ENCODE data around the gene HLA-DQA1. TPM values are rescaled to one million over a fixed set of nuclear protein-coding genes. Genes with fewer than 3 reads are reported as not detected.

HLA-DQA1 gene
- total RNA-seq, 1 donor: not detected

- TF ChIP-seq CTCF (IDR thresholded peaks at IDR 0.05; ENCODE audit: insufficient read depth, low read length): no peak
- no peak for DNase-seq (ENCODE audit: low read depth)
- H3K4me3 ChIP-seq (ENCODE audit: low read depth, low read length): no peak overlapping the region
Observed at GRCh38 chr6:32621372-32621771, 15.8 kb upstream of the HLA-DQA1 start.

- peak; percentile 50 for TF ChIP-seq CTCF (IDR thresholded peaks at IDR 0.05; ENCODE audit: insufficient read depth, low read length)
- DNase-seq (ENCODE audit: low read depth): peak; percentile 26
- H3K4me3 ChIP-seq (ENCODE audit: low read depth, low read length): no peak overlapping the region
Observed at GRCh38 chr6:32622545-32623401, 14.4 kb upstream of the HLA-DQA1 start.

- no peak overlapping the region for H3K4me3 ChIP-seq (ENCODE audit: low read depth, low read length)
- no peak for DNase-seq (ENCODE audit: low read depth)
- TF ChIP-seq CTCF (IDR thresholded peaks at IDR 0.05; ENCODE audit: insufficient read depth, low read length): no peak
Observed at GRCh38 chr6:32623693-32624092, 13.5 kb upstream of the HLA-DQA1 start.

- no peak for TF ChIP-seq CTCF (IDR thresholded peaks at IDR 0.05; ENCODE audit: insufficient read depth, low read length)
- H3K4me3 ChIP-seq (ENCODE audit: low read depth, low read length): no peak overlapping the region
- DNase-seq (ENCODE audit: low read depth): no peak
Observed at GRCh38 chr6:32624565-32624964, 12.6 kb upstream of the HLA-DQA1 start.

- no peak for DNase-seq (ENCODE audit: low read depth)
- H3K4me3 ChIP-seq (ENCODE audit: low read depth, low read length): no peak overlapping the region
- no peak for TF ChIP-seq CTCF (IDR thresholded peaks at IDR 0.05; ENCODE audit: insufficient read depth, low read length)
Observed at GRCh38 chr6:32625137-32625536, 12.1 kb upstream of the HLA-DQA1 start.

GRCh38 chr6:32627249-32627648 lies 10.0 kb upstream of the HLA-DQA1 start:
- no peak for TF ChIP-seq CTCF (IDR thresholded peaks at IDR 0.05; ENCODE audit: insufficient read depth, low read length)
- no peak for DNase-seq (ENCODE audit: low read depth)

More at GRCh38 chr6:32627249-32627648, 10.0 kb upstream of the HLA-DQA1 start:
- H3K4me3 ChIP-seq (ENCODE audit: low read depth, low read length): no peak overlapping the region
